ENCODE measurements around the gene AJM1.

GRCh38 chr9:136796238-136796774 is 46.0 kb upstream of the AJM1 start, which contains the start of gene CCDC183:
- TF ChIP-seq CTCF (IDR thresholded peaks at IDR 0.05; ENCODE audit: poor library complexity) (no peak), EZH2 (IDR thresholded peaks at IDR 0.05; ENCODE audit: borderline replicate concordance) (no peak)

Data from hepatocyte (in vitro differentiated cells).